Hematopoietic multipotent progenitor cell (in vitro differentiated cells): Measurements from ENCODE around the gene GID8. TPM values are rescaled to one million over a fixed set of nuclear protein-coding genes. Genes with fewer than 3 reads are reported as not detected.
"Not testable (repeated sequence)": the region's sequence is repeated elsewhere in the genome, so short reads cannot be mapped to it uniquely, and the experiment has no call there.

Experiments
- DNase-seq, 3 donors: peaks; one replicate each; pipeline ENCODE4 v3.0.0-alpha.2; 2011 to 2015; ENCODE audit warnings: low read depth in 2 of 3, low spot score in 2 of 3
- total RNA-seq: library from RNA; depleted of rRNA; stranded (reverse); fragments of >200 nt; gene quantifications from one replicate; pipeline ENCODE4 v1.2.3, GENCODE V29; 2012

The GID8 gene
- total RNA-seq, 1 donor: 37.4 TPM

DNA sequence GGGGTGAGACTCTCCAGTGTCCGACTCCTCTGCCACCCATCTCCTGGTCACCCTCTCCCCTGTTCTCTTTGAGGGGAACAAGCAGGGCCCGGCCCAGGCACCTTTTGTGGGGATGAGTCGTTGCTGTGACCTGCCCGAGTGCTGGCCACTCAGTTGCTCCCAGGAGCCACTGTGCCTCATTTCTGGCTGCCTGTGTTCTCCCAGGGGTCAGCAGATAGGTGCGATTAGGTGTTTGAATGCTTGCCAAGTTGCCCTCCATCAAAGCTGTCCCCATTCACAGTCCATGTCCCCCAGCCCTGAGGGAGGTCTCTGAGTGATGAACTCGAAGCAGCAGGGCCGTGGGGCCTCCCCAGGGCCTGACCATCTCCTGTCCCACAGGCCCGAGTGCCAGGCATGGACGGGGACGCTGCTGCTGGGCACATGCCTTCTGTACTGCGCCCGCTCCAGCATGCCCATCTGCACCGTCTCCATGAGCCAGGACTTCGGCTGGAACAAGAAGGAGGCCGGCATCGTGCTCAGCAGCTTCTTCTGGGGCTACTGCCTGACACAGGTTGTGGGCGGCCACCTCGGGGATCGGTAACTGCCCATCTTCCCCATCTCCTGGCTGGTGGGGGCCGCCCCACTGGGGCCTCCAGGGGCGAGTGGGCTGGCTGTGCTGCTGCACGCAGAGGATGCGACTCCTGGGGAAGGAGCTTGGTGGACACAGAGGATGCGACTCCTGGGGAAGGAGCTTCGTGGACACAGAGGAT lies 18.6 kb downstream of the GID8 start:
- no peak for DNase-seq

GRCh38 chr20:62957136-62958117 lies 19.5 kb downstream of the GID8 start:
- no peak for DNase-seq

- DNase-seq: no peak
Measured at GRCh38 chr20:62958388-62959100, 20.6 kb downstream of the GID8 start.

DNA sequence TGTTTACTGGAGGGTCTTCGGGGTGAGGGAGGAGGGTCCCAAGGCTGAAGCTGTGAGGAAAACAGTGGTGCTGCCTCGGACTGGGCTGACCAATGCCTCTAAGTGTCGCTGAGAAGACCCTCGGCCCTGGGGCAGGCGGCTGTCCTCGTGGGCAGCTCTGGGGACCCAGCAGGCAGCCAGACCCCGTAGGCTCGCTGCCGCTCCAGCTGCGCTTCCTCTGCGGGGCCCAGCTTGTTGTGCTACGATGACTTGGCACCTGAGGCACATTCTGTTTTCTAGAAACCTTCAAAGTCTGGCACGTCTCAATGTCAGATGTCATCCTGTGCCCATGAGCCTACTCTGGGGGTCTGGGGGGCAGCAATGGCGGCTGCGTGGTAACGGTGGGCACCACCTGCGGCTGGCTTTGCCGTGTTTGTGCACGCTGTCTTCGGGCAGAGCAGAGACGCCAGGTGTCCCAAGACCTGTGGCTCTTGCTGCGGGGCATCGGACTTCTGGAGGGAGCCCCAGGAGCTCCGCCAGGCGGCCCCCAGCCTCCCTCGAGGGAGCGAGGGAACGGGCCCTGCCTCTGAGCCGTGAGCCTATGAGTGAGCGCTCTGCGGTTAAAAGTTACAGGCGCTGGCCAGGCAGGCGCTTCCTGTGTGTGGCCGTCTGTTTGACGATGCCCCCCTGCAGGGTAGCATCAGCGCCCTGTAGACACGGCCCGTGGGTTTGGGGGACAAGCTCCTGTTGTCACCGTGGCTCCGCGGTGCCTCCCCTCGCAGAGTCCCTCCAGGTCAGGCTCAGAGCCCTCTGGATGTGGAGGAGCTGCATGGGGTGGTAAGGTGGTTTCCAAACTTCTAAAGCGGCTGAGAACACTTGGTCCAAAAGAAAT lies 21.4 kb downstream of the GID8 start:
- DNase-seq: peak in 2 of 3 donors; percentile 72 to 86

GRCh38 chr20:62959998-62960436 lies 22.1 kb downstream of the GID8 start:
- DNase-seq: no peak

DNA sequence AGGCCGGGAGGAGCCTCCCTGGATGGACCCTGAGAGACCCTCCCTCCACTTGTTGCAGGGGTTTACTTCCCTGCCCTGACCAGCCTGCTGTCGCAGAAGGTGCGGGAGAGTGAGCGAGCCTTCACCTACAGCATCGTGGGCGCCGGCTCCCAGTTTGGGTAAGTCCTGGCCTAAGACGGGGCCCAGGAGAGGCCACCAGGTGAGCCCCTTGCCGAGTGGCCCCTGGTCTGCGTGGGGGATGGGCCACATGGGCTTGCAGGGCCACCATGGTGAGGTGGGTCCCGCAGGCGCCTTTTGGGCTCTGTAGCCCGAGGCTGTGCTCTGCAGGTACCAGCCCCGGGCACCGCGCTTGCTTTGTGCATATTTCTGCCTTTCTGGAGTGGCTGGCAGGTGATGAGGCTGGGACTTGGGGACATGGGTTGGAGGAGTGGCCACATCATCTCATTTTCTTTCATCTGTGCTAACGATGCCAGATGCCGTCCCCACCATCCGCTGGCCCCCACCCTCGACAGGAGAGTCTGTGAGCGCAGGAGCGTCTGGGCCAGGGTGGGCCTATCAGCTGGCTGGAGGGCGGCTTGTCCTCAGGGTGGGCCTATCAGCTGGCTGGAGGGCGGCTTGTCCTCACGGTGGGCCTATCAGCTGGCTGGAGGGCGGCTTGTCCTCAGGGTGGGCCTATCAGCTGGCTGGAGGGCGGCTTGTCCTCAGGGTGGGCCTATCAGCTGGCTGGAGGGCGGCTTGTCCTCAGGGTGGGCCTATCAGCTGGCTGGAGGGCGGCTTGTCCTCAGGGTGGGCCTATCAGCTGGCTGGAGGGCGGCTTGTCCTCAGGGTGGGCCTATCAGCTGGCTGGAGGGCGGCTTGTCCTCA lies 22.7 kb downstream of the GID8 start:
- DNase-seq: not testable (repeated sequence)

DNA sequence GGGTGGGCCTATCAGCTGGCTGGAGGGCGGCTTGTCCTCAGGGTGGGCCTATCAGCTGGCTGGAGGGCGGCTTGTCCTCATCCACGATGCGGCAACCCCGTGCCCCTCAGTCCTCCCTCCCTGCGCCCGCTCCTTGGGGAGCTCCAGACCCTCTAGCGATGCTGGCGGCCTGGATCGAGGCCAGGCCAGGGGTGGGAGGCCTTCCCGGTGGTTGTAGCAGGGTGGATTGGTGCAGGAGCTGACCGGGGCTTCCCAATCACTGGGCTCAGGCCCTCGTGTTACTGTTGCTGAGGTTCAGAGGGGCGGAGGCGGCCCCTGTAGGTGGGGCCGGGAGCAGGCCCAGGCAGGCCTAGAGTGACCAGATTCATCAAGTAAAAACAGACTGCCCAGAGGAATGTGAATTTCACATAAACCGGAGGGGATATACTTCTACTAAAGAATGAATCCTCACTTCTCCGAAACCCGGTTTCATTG lies 23.4 kb downstream of the GID8 start:
- DNase-seq: no peak

DNA sequence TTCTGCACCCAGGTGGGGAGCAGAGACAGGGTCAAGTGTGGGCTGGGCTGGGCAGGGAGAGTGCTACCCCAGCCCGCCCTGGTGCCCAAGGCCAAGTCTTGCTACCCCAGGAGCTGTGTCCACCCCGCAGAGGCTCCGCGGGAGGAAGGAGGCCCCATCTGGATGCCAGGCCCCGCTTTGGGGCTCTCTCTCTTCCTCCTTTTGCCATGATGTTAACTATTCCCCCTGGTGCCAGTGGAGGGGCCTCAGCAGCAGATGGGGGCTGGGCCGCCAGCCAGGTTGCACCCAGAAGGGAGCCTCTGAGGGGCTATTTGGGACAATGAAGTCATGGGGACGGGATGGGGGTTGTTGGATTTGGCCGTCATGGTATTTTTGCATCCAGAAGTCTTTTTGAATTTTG lies 23.9 kb downstream of the GID8 start:
- no peak for DNase-seq

DNA sequence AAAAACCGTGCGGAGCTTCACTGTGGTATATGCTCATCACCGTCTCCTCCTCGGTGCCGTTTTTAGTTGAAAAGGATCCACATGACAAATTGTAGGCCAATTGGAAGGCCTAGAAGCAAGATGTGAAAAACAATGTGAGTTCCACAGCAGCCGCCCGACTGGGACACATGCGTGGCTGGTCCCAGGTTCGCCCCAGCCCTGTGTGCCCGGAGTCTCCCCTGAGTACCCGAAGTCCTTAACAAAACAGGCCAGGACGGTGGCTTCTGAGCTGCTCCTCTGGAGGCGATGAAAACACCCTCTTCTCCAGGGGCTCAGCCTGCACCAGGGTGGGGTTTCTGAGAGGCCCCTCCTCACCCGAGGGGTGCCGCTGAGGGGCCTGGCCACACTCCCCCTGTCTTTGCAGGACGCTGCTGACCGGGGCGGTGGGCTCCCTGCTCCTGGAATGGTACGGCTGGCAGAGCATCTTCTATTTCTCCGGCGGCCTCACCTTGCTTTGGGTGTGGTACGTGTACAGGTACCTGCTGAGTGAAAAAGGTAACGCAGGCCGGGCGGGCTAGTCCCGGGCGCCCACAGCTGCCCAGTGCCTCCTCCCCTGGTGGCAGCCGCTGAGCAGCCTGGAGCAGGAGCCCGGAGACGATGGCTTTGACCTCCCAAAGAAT lies 24.4 kb downstream of the GID8 start:
- no peak for DNase-seq

- DNase-seq: no peak
Measured at GRCh38 chr20:62962891-62963613, 25.1 kb downstream of the GID8 start.

GRCh38 chr20:62963614-62964397 lies 25.9 kb downstream of the GID8 start:
- no peak for DNase-seq

GRCh38 chr20:62964700-62965099 lies 26.8 kb downstream of the GID8 start:
- peak in 1 of 3 donors; percentile 57 for DNase-seq

- DNase-seq: no peak
Measured at GRCh38 chr20:62965363-62965771, 27.4 kb downstream of the GID8 start.

DNA sequence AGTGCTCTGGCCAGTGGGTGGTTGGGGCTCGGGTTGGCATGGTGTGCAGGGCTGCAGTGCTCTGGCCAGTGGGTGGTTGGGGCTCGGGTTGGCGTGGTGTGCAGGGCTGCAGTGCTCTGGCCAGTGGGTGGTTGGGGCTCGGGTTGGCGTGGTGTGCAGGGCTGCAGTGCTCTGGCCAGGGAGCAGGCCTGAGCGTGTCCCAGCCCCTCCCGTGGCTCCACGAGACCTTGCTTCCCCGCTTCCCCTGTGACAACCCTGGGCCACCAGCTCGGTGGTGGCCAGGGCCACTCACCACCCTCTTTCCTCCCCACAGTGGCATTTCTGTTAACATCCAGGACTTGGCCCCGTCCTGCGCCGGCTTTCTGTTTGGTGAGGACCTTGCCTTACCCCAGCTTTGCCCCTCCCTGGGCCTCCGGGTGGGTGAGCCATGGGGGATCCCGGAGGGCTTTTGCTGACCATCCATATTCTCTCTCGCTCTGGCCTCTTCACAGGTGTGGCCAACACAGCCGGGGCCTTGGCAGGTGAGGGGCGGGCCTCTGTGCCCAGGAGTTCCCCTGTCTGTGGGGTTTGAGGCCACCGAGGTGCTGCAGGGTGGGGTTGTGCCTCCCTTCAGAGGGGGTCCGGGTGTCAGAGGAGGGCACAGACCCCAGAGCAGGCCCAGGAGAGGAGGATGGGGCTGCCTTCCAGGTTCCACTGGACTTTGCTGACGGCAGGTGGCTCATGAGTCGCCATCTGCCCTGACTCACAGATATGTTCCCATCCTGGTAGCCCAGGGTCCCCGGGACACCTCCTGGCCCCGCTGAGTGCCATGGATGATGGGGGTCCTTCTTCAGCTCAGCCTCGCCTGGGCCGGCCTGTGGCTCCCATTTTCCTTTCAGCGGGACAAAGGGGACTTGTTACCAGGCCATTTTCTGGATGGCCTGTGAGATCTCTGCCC lies 28.5 kb downstream of the GID8 start:
- DNase-seq: no peak

DNA sequence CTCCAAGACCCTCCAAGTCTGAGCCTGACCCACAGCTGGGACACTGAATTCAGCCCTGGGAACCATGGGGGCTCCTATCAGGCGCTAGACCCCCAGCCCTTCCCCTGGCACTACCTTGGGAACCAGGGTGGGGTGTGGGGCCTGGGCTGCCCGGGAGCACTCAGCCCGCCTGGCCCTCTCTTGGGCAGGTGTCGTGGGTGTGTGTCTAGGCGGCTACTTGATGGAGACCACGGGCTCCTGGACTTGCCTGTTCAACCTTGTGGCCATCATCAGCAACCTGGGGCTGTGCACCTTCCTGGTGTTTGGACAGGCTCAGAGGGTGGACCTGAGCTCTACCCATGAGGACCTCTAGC lies 29.2 kb downstream of the GID8 start:
- no peak for DNase-seq
